Kidney epithelial cell (primary cell): ENCODE results near the gene SND1. TPM values are rescaled to one million over a fixed set of nuclear protein-coding genes. Genes with fewer than 3 reads are reported as not detected.

Source experiments
- DNase-seq: peaks from one replicate; pipeline ENCODE4 v3.0.0-alpha.2; 2010; ENCODE audit warnings: low read depth
- H3K27me3 ChIP-seq: 2 replicates; pipeline ENCODE4 v1.6.0; 2011; ENCODE audit warnings: low read length; ENCODE audit not compliant: control insufficient read depth, insufficient read depth
- H3K36me3 ChIP-seq: 2 replicates; pipeline ENCODE4 v1.5.1; 2011; ENCODE audit warnings: low read length; ENCODE audit not compliant: control insufficient read depth, insufficient read depth
- H3K4me3 ChIP-seq: 2 replicates; pipeline ENCODE4 v1.5.1; 2011; ENCODE audit warnings: low read depth, mild to moderate bottlenecking, control low read depth, low read length
- total RNA-seq: library from RNA; depleted of rRNA; stranded (reverse); fragments of >200 nt; gene quantifications from 2 replicates; pipeline ENCODE4 v1.2.3, GENCODE V29; 2015
- TF ChIP-seq, protein P1 (sequence below): IDR thresholded peaks from 2 replicates; pipeline ENCODE4 v1.5.1; 2011; ENCODE audit warnings: mild to moderate bottlenecking, moderate library complexity, low read length, control low read depth, inconsistent platforms; ENCODE audit not compliant: insufficient read depth, poor library complexity, severe bottlenecking

The SND1 gene
- total RNA-seq, 1 donor from 2014 or later: 257 TPM

DNA sequence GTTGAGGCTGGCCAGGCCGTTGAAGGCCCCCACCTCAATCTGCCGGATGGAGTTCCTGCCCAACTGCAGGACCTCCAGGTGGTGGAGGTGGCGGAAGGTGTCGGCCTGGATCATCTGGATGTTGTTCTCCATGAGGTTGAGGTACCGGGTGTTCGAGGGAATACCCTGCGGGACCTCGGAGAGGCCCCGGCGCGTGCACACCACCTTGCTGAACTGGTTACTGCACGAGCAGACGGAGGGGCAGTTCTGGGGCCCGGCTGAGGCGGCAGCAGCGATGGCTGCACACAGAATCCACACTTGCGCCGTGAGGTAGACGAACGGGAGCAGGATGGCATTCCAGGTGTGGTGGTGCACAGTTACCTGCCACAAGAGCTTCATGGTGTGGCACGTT is 378.3 kb downstream of the SND1 start:
- H3K4me3 ChIP-seq: no peak overlapping the region
- no peaks in the 10 kb centered on the region for H3K36me3 ChIP-seq
- peaks cover 14% of the 10 kb centered on the region for H3K27me3 ChIP-seq
- no peak for DNase-seq
- TF ChIP-seq, protein P1, sequence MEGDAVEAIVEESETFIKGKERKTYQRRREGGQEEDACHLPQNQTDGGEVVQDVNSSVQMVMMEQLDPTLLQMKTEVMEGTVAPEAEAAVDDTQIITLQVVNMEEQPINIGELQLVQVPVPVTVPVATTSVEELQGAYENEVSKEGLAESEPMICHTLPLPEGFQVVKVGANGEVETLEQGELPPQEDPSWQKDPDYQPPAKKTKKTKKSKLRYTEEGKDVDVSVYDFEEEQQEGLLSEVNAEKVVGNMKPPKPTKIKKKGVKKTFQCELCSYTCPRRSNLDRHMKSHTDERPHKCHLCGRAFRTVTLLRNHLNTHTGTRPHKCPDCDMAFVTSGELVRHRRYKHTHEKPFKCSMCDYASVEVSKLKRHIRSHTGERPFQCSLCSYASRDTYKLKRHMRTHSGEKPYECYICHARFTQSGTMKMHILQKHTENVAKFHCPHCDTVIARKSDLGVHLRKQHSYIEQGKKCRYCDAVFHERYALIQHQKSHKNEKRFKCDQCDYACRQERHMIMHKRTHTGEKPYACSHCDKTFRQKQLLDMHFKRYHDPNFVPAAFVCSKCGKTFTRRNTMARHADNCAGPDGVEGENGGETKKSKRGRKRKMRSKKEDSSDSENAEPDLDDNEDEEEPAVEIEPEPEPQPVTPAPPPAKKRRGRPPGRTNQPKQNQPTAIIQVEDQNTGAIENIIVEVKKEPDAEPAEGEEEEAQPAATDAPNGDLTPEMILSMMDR: no peak

DNA sequence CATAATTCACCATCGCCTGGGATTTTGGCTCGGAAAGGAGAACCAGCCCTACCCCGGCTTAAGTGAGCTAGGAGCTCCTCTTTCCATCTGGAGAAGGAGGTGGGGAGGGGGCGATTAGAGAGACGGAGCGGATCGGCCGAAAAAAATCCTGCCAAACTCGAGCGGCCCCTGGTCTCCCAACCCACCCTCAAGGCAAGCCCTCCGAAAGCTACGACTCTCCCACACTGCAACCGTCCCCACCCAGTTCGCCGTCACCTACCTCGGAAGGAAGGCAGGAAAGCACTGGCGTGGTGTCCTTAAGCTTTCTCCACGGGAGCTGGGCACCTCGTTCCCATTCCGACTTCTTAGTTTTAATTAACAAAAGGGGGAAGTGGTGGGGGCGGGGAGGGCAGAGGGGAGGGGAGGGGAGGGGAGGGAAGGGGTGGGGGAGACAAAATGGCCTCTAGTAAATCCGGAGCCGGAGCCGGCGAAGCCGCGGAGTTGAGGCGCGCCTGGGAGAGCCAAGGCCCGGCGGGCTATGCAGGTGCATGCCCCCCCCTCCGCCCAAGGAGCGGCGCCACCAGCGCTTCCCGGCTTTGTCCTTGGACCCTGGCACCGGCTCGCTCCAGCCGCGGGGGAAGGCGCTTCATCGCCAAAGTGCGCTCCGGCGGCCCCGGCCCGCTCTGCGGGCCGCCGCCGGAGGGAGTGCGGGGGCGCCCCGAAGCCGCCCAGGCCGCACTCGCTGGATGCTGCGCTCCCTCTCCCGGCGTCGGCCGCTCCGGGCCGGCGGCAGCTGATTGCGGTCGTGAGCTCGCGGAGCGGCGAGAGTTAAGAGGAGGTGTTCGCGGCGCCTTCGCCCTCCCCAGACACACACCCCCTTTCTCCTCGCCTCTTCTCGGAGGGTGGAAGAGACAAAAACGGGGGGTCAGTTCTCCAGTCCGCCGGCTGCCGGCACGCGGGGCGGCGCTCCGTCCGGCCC is 378.9 kb downstream of the SND1 start, which contains the start of gene LRRC4:
LRRC4 (minus strand) TSS at position 784 of the 958 bp plus-strand sequence. CDS start 797 bp downstream, outside the sequence.
- TF ChIP-seq, protein P1: no peak
- Histone ChIP-seq H3K36me3 (no peaks in the 10 kb centered on the region), H3K27me3 (peaks cover 14% of the 10 kb centered on the region), H3K4me3 (peak within 1 kb of the TSS; percentile 28)
- DNase-seq: no peak

DNA sequence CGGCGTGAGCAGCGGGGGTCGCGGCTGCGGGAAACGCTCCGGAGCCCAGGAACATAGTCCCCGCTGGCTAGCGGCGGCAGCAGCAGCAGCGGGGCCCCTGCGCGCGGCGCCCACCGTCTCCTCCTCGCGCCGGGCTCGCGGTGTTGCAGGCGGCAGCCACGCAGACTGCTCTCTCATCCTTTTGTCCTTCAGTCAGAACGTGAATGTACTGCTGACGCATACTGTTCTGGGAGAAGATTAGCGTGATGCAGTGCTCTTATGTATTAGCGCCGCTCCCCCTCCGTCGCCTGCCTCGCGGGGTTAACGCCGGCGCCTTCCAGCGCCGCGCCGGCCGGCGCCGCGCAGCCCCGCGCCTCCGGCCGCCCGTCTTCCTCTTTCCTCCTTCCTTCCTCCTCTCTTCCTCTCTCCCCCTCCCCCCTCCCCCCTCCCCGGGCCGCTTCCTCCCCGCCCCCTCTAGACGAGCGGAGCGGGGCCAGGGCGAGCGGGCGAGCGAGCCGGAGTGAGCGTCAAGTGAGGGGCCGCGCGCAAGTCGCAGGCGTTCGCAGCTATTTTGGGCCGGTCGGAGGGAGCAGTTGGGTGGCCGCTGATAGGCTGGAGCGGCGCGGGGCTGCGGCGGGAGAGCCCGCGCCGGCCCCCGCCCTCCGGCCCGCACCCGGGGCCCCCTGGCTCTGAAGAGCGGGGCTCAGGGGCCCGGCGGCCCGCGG is 380.1 kb downstream of the SND1 start:
- H3K36me3 ChIP-seq: no peaks in the 10 kb centered on the region
- DNase-seq: peak; percentile 63
- H3K27me3 ChIP-seq: peaks cover 14% of the 10 kb centered on the region
- H3K4me3 ChIP-seq: peak overlapping the region; percentile 28
- TF ChIP-seq, protein P1: no peak

DNA sequence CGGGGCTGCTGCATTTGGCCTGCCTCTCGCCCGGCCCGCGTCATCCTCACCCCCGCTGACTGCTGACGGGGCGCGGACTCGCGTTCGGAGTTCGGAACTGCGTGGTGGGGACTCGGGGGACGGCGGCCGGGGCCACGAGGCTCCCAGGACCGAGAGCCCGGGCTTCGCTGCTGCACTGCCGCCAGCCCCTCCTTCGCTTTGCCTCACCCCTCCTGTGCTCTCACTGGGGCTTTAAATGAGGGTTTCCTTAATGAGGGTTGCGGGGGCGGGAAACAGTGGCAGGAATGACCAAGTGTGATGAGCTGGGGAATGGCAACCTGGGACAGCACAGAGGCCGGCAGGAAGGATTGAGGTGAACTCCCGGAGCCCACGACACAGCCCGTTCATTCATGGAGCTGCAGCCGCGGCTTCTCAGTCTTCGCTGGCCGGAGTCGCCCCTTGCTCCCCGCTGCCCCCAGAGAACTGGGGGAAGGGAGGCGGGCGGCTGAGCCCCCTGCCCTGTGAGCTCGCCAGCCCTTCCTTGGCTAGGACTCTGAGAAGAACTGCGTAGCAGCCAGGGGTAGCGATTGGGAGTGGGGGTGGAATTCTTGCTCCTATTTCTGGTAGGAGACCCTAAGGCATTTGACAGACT is 380.7 kb downstream of the SND1 start:
- TF ChIP-seq, protein P1: no peak
- no peaks in the 10 kb centered on the region for H3K36me3 ChIP-seq
- H3K27me3 ChIP-seq: peaks cover 14% of the 10 kb centered on the region
- peak overlapping the region; percentile 26 for H3K4me3 ChIP-seq
- DNase-seq: no peak

DNA sequence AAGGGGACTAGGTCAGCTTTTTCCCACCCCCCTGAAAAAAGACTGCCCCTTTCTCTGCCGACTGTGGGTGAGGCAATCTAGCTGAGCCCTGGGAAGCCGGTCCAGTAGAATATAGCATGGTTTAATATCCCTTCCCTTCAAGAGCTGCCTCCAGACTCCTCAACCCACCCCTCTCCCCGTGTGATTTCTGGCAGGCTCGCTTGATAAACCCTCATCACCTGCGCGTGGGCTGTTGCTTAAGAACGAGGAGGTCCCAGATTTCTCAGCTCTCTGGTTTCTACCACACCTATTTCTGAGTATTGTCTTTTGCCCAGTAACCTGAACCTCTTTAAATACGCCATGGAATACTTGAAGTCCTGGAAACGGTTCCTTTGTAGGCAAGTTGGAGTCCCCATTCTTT is 381.3 kb downstream of the SND1 start:
- no peak for DNase-seq
- Histone ChIP-seq H3K27me3 (peaks cover 14% of the 10 kb centered on the region), H3K36me3 (no peaks in the 10 kb centered on the region), H3K4me3 (no peak overlapping the region)
- TF ChIP-seq, protein P1: no peak
